Measurements from ENCODE around the gene RAB11FIP4. TPM values are rescaled to one million over a fixed set of nuclear protein-coding genes. Genes with fewer than 3 reads are reported as not detected.
A peak's percentile ranks its signal among the peaks of the same experiment; 100 is the strongest.

The RAB11FIP4 gene
- total and polyA plus RNA-seq, 8 donors: 6.5 to 42.7 (median 24.5) TPM

GRCh38 chr17:31579265-31579664, 187.8 kb downstream of the RAB11FIP4 start:
- H3K4me3 ChIP-seq: no peak overlapping the region
- 73 to 80% methylated on average over 4 of the region's 4 CpGs for WGBS, 2 donors
- H3K27me3 ChIP-seq: no peaks in the 10 kb centered on the region
- no peaks in the 10 kb centered on the region for H3K36me3 ChIP-seq
- no peaks in the 10 kb centered on the region for H3K9me3 ChIP-seq
- no peak for FAIRE-seq
- intact Hi-C loops (cut with DNase I): no loop called here
- peak in 1 of 6 donors; percentile 36 for DNase-seq
- no peak for TF ChIP-seq CTCF (IDR thresholded peaks at IDR 0.05)
- H3K4me1 ChIP-seq: peaks cover 6 to 9% (median 7%) of the 10 kb centered on the region in 3 donors
- ATAC-seq: no peak
- H3K27ac ChIP-seq: no peak overlapping the region

- H3K27me3 ChIP-seq: no peaks in the 10 kb centered on the region
- peak overlapping the region; percentile 41 to 89 (median 74) for H3K27ac ChIP-seq
- no peak for FAIRE-seq
- intact Hi-C loops (cut with DNase I): no loop called here
- WGBS, 2 donors: 90 to 91% methylated on average over 3 of the region's 3 CpGs
- no peak overlapping the region for H3K4me3 ChIP-seq
- ATAC-seq: no peak
- H3K36me3 ChIP-seq: no peaks in the 10 kb centered on the region
- no peak for DNase-seq
- no peaks in the 10 kb centered on the region for H3K9me3 ChIP-seq
- no peak for TF ChIP-seq CTCF (IDR thresholded peaks at IDR 0.05)
- peaks cover 6 to 9% (median 7%) of the 10 kb centered on the region in 3 donors for H3K4me1 ChIP-seq
Observed at GRCh38 chr17:31580316-31580705, 188.8 kb downstream of the RAB11FIP4 start.

- Histone ChIP-seq H3K27ac (peak overlapping the region; percentile 41 to 89 (median 74)), H3K9me3 (no peaks in the 10 kb centered on the region), H3K27me3 (no peaks in the 10 kb centered on the region), H3K4me3 (no peak overlapping the region), H3K4me1 (peaks cover 6 to 9% (median 7%) of the 10 kb centered on the region in 3 donors), H3K36me3 (no peaks in the 10 kb centered on the region)
- ATAC-seq (peak; percentile 74 to 90 (median 88)), DNase-seq (peak; percentile 63 to 85 (median 74)), FAIRE-seq (no peak)
- no peak for TF ChIP-seq CTCF (IDR thresholded peaks at IDR 0.05)
- WGBS, 2 donors: 38 to 41% methylated on average over 16 of the region's 16 CpGs
- intact Hi-C loops (cut with DNase I): no loop called here
Observed at GRCh38 chr17:31580706-31581490, 189.4 kb downstream of the RAB11FIP4 start.

GRCh38 chr17:31581491-31581890, 190.0 kb downstream of the RAB11FIP4 start:
- no peak for TF ChIP-seq CTCF (IDR thresholded peaks at IDR 0.05)
- Histone ChIP-seq H3K36me3 (no peaks in the 10 kb centered on the region), H3K9me3 (no peaks in the 10 kb centered on the region), H3K4me3 (no peak overlapping the region), H3K27me3 (no peaks in the 10 kb centered on the region), H3K27ac (peak overlapping the region; percentile 41 to 89 (median 74)), H3K4me1 (peaks cover 6 to 9% (median 7%) of the 10 kb centered on the region in 3 donors)
- no peak for FAIRE-seq
- peak in 1 of 6 donors; percentile 25 for DNase-seq
- 72 to 73% methylated on average over 4 of the region's 4 CpGs for whole genome bisulfite sequencing, 2 donors
- ATAC-seq: peak; percentile 47 to 72 (median 58)
- intact Hi-C loops (cut with DNase I): no loop called here

Measured in pancreas (tissue), 10 donors.